ENCODE measurements around the gene EMSY.

The EMSY gene

GRCh38 chr11:76466666-76467065 lies 21.8 kb downstream of the EMSY start:
- no peak for DNase-seq (ENCODE audit: low read depth)
- TF ChIP-seq CTCF (conservative IDR thresholded peaks at IDR 0.05; ENCODE audit: low read depth, low read length), result no peak
- no peak overlapping the region for H3K4me3 ChIP-seq (ENCODE audit: low read length)

DNA sequence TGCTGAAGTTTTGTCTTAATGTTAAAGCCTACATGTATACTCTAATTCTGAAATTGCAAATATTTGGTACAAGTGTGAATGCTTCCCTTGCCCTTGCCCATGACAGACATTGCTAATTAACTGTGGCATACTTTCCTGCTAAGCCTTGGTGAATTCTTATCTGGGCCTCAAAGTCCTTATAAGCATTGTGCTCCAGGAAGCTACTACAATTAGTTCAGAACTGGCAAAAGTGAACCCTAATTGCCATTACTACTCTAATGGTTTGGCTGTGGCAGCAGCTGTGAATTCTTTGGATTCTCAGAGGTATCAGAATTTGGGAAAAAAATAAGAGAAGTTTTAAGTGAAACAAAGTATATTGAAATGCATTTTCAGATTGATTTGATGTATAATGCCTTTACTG lies 24.3 kb downstream of the EMSY start:
- H3K4me3 ChIP-seq (ENCODE audit: low read length), result no peak overlapping the region
- TF ChIP-seq CTCF (conservative IDR thresholded peaks at IDR 0.05; ENCODE audit: low read depth, low read length), result no peak
- DNase-seq (ENCODE audit: low read depth), result peak; percentile 55

DNA sequence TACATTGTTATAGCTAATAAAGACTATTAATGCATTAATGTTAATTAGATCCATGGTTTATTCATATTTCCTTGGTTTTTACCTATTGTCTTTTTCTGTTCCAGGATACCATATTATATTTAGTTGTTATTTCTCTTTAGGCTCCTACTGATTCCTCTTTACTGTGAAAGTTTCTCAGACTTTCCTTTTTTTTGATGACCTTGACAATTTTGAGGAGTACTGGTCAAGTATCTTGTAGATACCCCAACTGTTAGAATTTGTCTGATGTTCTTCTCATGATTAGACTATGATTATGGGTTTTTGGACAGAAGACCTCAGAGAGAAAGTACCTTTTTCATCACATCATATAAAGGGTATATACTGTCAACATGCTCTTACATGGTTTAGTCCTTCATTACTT lies 26.6 kb downstream of the EMSY start:
- DNase-seq (ENCODE audit: low read depth), result no peak
- TF ChIP-seq CTCF (conservative IDR thresholded peaks at IDR 0.05; ENCODE audit: low read depth, low read length), result no peak

DNA sequence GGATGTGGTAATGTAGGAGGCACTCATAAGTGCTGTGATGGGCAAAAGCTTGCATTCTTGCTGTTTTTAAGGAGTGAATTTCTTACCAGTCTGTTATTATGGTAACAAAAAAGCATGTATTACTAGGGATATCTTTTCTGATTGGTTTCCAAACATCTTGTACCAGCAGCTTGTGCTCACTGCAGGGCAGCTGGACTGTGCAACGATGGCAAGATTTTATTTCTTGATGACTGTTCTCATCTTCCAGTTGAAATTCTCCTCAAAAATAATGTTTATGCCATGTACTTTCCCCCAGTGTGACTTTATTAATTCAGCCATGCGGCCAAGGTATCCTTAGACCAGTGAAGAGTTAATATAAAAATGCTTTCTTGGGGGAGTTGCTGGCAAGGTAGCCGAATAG lies 35.4 kb downstream of the EMSY start:
- TF ChIP-seq CTCF (conservative IDR thresholded peaks at IDR 0.05; ENCODE audit: low read depth, low read length), result no peak
- no peak overlapping the region for H3K4me3 ChIP-seq (ENCODE audit: low read length)
- DNase-seq (ENCODE audit: low read depth), result no peak

More for the DNA sequence above, 26.6 kb downstream of the EMSY start:
- H3K4me3 ChIP-seq (ENCODE audit: low read length), result no peak overlapping the region

- TF ChIP-seq CTCF (conservative IDR thresholded peaks at IDR 0.05; ENCODE audit: low read depth, low read length), result no peak
- no peak overlapping the region for H3K4me3 ChIP-seq (ENCODE audit: low read length)
- DNase-seq (ENCODE audit: low read depth), result no peak
Observed at GRCh38 chr11:76491644-76492043, 46.8 kb downstream of the EMSY start.

GRCh38 chr11:76493040-76493439 lies 48.2 kb downstream of the EMSY start:
- DNase-seq (ENCODE audit: low read depth), result no peak
- no peak overlapping the region for H3K4me3 ChIP-seq (ENCODE audit: low read length)
- no peak for TF ChIP-seq CTCF (conservative IDR thresholded peaks at IDR 0.05; ENCODE audit: low read depth, low read length)

GRCh38 chr11:76493626-76494539 lies 49.1 kb downstream of the EMSY start:
- DNase-seq (ENCODE audit: low read depth), result no peak
- no peak for TF ChIP-seq CTCF (conservative IDR thresholded peaks at IDR 0.05; ENCODE audit: low read depth, low read length)
- no peak overlapping the region for H3K4me3 ChIP-seq (ENCODE audit: low read length)

Measured in retinal pigment epithelial cell (primary cell).